CD14-positive monocyte (primary cell): Measurements from ENCODE around the gene SNPH. TPM values are rescaled to one million over a fixed set of nuclear protein-coding genes. Genes with fewer than 3 reads are reported as not detected.

Experiments
- DNase-seq, 3 donors: peaks; one replicate each; pipeline ENCODE4 v3.0.0-alpha.2; 2011 to 2022
- H2AFZ ChIP-seq: 2 replicates; pipeline ENCODE4 v1.6.0; 2012; ENCODE audit warnings: mild to moderate bottlenecking, low read depth, low read length, inconsistent platforms; ENCODE audit not compliant: insufficient read depth, poor library complexity, severe bottlenecking
- H3K27ac ChIP-seq, 2 donors: 1 replicate in 1 of 2; 2 replicates in 1 of 2; pipeline ENCODE4 v1.5.1; 2012 to 2013; ENCODE audit warnings: low read length in 2 of 2, control low read depth in 1 of 2, inconsistent platforms in 1 of 2, low read depth in 1 of 2, mild to moderate bottlenecking in 1 of 2
- H3K27me3 ChIP-seq, 2 donors: one replicate each; pipeline versions ENCODE4 v1.6.0 to v1.6.1; 2011 to 2013; ENCODE audit warnings: low read length in 2 of 2; ENCODE audit not compliant: control insufficient read depth in 2 of 2, insufficient read depth in 2 of 2
- H3K36me3 ChIP-seq, 2 donors: replicated peaks in 1 of 2; 1 replicate in 1 of 2; 2 replicates in 1 of 2; pipeline versions ENCODE4 v1.5.1 to v1.6.1; 2012 to 2013; ENCODE audit warnings: low read length in 2 of 2, control low read depth in 1 of 2, inconsistent platforms in 1 of 2, mild to moderate bottlenecking in 1 of 2; ENCODE audit not compliant: insufficient read depth in 2 of 2, control insufficient read depth in 1 of 2
- H3K4me1 ChIP-seq, 2 donors: 1 replicate in 1 of 2; 2 replicates in 1 of 2; pipeline versions ENCODE4 v1.5.1 to v1.6.1; 2012 to 2013; ENCODE audit warnings: low read length in 2 of 2, control low read depth in 1 of 2, inconsistent platforms in 1 of 2, mild to moderate bottlenecking in 1 of 2, moderate library complexity in 1 of 2; ENCODE audit not compliant: insufficient read depth in 2 of 2, control insufficient read depth in 1 of 2
- H3K4me2 ChIP-seq: replicated peaks from 2 replicates; pipeline ENCODE3; 2012; ENCODE audit warnings: low read length, moderate library complexity, mild to moderate bottlenecking; ENCODE audit not compliant: poor library complexity, severe bottlenecking; ENCODE audit errors: extremely low read depth
- H3K4me3 ChIP-seq, 3 experiments: fragments of 200-600 bp in 1 of 3; sonication (generic) in 1 of 3; replicated peaks in 1 of 3; 1 replicate in 2 of 3; 2 replicates in 1 of 3; pipeline ENCODE4 v1.5.1; 2011 to 2013; ENCODE audit warnings: low read length in 3 of 3, mild to moderate bottlenecking in 3 of 3, control low read depth in 2 of 3, low read depth in 2 of 3, inconsistent platforms in 1 of 3, moderate library complexity in 1 of 3
- H3K79me2 ChIP-seq: 2 replicates; pipeline ENCODE4 v1.6.0; 2012; ENCODE audit warnings: mild to moderate bottlenecking, control low read depth, inconsistent platforms, low read length, moderate library complexity; ENCODE audit not compliant: insufficient read depth
- H3K9ac ChIP-seq: 2 replicates; pipeline ENCODE4 v1.6.0; 2017; ENCODE audit warnings: low read length, mild to moderate bottlenecking; ENCODE audit not compliant: insufficient read depth, poor library complexity, severe bottlenecking
- H3K9me3 ChIP-seq, 2 donors: replicated peaks in 1 of 2; 1 replicate in 1 of 2; 2 replicates in 1 of 2; pipeline versions ENCODE4 v1.5.1 to v1.6.1; 2012 to 2013; ENCODE audit warnings: low read length in 2 of 2, control low read depth in 1 of 2; ENCODE audit not compliant: control insufficient read depth in 1 of 2, insufficient read depth in 1 of 2
- H4K20me1 ChIP-seq: 2 replicates; pipeline ENCODE4 v1.6.0; 2012; ENCODE audit warnings: mild to moderate bottlenecking, low read length, control low read depth, moderate library complexity; ENCODE audit not compliant: insufficient read depth
- H3K27ac Mint-ChIP-seq, 7 donors: one replicate each; pipeline ENCODE4 v1.8.0; 2020; ENCODE audit warnings: mild to moderate bottlenecking in 7 of 7, mixed read lengths in 7 of 7, moderate library complexity in 6 of 7, inconsistent platforms in 2 of 7
- H3K27me3 Mint-ChIP-seq, 3 donors: one replicate each; pipeline ENCODE4 v1.8.0; 2021 to 2022; ENCODE audit warnings: low read depth in 3 of 3, mild to moderate bottlenecking in 3 of 3, mixed read lengths in 3 of 3, moderate library complexity in 3 of 3, inconsistent platforms in 1 of 3
- H3K36me3 Mint-ChIP-seq, 2 donors: one replicate each; pipeline ENCODE4 v1.8.0; 2020; ENCODE audit warnings: mixed read lengths in 2 of 2, inconsistent platforms in 1 of 2, mild to moderate bottlenecking in 1 of 2
- H3K4me1 Mint-ChIP-seq: one replicate; pipeline ENCODE4 v1.8.0; 2020; ENCODE audit warnings: mild to moderate bottlenecking, mixed read lengths
- H3K4me3 Mint-ChIP-seq, 2 donors: one replicate each; pipeline ENCODE4 v1.8.0; 2020; ENCODE audit warnings: mild to moderate bottlenecking in 2 of 2, mixed read lengths in 2 of 2, moderate library complexity in 1 of 2
- H3K9me3 Mint-ChIP-seq, 7 donors: one replicate each; pipeline ENCODE4 v1.8.0; 2020 to 2022; ENCODE audit warnings: mixed read lengths in 7 of 7, mild to moderate bottlenecking in 6 of 7, moderate library complexity in 6 of 7, inconsistent platforms in 2 of 7
- WGBS: methylation state at CpG from one replicate; pipeline ENCODE4 v1.1.5; 2013; ENCODE audit warnings: missing lambda C conversion rate; ENCODE audit not compliant: insufficient coverage; 5-methylcytosine and 5-hydroxymethylcytosine counted together
- intact Hi-C, 2 donors: fragments of 100-400 bp; cut with micrococcal nuclease; formaldehyde crosslinking; loops; one replicate each; pipeline versions ENCODE4 v1.15.0 to v1.15.1; 2023
- polyA plus RNA-seq, 3 donors: library from polyadenylated mRNA; depleted of rRNA in 1 of 3; unstranded in 2 of 3; stranded (reverse) in 1 of 3; fragments of 300-500 nt in 2 of 3; fragments of >200 nt in 1 of 3; fragmentation: Illumina TruSeq in 2 of 3; gene quantifications; 1 replicate in 2 of 3; 2 replicates in 1 of 3; pipeline ENCODE4 v1.2.3, GENCODE V29; 2012 to 2021
- TF ChIP-seq, protein P1 (sequence below): fragments of 200-600 bp; IDR thresholded peaks from one replicate; pipeline ENCODE4 v1.8.0; 2022; ENCODE audit warnings: antibody characterized with exemption, mild to moderate bottlenecking

SNPH gene
- polyA plus RNA-seq, 3 donors, result 0.07 to 0.10 TPM; not detected in 1

DNA sequence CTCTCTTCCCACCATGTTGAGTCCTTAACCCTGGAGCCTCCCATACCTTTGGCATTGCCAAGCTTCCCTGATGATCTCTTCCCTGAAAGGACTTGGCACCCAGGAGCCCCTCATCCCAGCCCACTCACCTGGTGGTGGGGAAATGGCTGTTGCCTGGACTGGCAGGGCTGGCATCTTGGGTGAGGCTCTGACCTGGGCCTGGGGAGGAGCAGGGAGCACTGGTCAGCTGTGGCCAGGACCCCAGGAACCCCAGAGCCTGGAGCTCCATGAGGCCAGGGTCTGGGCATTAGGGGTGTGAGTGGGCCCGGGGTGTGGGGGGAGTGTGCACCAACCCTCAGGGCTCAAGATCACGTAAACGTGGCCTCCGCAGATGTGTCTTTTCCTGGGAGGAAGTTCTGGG, 53.4 kb downstream of the SNPH start:
- TF ChIP-seq, protein P1, sequence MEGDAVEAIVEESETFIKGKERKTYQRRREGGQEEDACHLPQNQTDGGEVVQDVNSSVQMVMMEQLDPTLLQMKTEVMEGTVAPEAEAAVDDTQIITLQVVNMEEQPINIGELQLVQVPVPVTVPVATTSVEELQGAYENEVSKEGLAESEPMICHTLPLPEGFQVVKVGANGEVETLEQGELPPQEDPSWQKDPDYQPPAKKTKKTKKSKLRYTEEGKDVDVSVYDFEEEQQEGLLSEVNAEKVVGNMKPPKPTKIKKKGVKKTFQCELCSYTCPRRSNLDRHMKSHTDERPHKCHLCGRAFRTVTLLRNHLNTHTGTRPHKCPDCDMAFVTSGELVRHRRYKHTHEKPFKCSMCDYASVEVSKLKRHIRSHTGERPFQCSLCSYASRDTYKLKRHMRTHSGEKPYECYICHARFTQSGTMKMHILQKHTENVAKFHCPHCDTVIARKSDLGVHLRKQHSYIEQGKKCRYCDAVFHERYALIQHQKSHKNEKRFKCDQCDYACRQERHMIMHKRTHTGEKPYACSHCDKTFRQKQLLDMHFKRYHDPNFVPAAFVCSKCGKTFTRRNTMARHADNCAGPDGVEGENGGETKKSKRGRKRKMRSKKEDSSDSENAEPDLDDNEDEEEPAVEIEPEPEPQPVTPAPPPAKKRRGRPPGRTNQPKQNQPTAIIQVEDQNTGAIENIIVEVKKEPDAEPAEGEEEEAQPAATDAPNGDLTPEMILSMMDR, result no peak
- H3K27ac ChIP-seq, result no peak overlapping the region
- no peak overlapping the region for H3K9ac ChIP-seq
- Mint-ChIP-seq H3K9me3 (no peaks in the 10 kb centered on the region), H3K27ac (peak overlapping the region in 1 of 7 donors; percentile 43), H3K27me3 (peaks cover 0 to 8% (median 3%) of the 10 kb centered on the region in 3 donors), H3K36me3 (no peaks in the 10 kb centered on the region), H3K4me3 (no peak overlapping the region), H3K4me1 (peaks cover 25% of the 10 kb centered on the region)
- no peaks in the 10 kb centered on the region for H3K79me2 ChIP-seq
- WGBS, result no CpG with 5 or more reads among the region's 4 CpGs
- H3K4me2 ChIP-seq, result no peak overlapping the region
- intact Hi-C loops, result loop anchor here in 1 of 2 donors (5.0 kb wide), 1 partner anchor 73 kb away; the partner anchor contains the start of gene FKBP1A
- H3K36me3 ChIP-seq, result no peaks in the 10 kb centered on the region
- no peaks in the 10 kb centered on the region for H3K9me3 ChIP-seq
- no peak overlapping the region for H2AFZ ChIP-seq
- no peak overlapping the region for H3K4me3 ChIP-seq
- H3K27me3 ChIP-seq, result no peaks in the 10 kb centered on the region
- H4K20me1 ChIP-seq, result no peaks in the 10 kb centered on the region
- DNase-seq, result no peak
- H3K4me1 ChIP-seq, result peaks cover under 1 to 11% of the 10 kb centered on the region in 2 donors

DNA sequence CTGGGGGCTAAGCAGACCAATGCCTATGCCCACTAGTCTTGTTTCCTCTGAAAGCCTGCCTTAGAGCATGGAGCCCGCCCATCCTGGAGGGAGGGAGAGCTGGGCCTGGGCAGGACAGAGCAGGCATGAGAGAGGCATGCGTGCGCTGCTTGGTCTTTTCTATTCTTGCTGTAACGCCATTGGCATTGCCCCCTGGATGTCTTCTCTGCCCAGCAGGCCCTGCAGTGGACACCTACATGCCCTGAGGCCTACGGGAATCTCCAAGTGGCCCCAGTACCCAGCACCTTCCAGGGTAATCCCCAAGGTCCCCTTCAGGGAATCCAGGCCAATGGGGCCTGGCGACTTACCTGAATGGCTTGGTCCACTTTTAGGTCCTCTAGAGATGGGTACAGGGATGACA, 53.9 kb downstream of the SNPH start:
- WGBS, result 98% methylated on average over 5 of the region's 6 CpGs
- Histone ChIP-seq H3K9ac (no peak overlapping the region), H2AFZ (no peak overlapping the region), H3K9me3 (no peaks in the 10 kb centered on the region), H4K20me1 (no peaks in the 10 kb centered on the region), H3K27ac (no peak overlapping the region), H3K4me3 (no peak overlapping the region), H3K4me2 (no peak overlapping the region), H3K79me2 (no peaks in the 10 kb centered on the region), H3K27me3 (no peaks in the 10 kb centered on the region), H3K36me3 (no peaks in the 10 kb centered on the region), H3K4me1 (peaks cover 6 to 17% of the 10 kb centered on the region in 2 donors)
- DNase-seq, result no peak
- Mint-ChIP-seq H3K27me3 (peaks cover 0 to 6% (median 3%) of the 10 kb centered on the region in 3 donors), H3K36me3 (no peaks in the 10 kb centered on the region), H3K9me3 (no peaks in the 10 kb centered on the region), H3K4me3 (no peak overlapping the region), H3K27ac (peak overlapping the region in 1 of 7 donors; percentile 43), H3K4me1 (peaks cover 25% of the 10 kb centered on the region)
- TF ChIP-seq, protein P1, result no peak
- intact Hi-C loops, result no loop called here
